GM21381 (cell line): ENCODE data around the gene NEURL1B.
"Not testable (repeated sequence)": the region's sequence is repeated elsewhere in the genome, so short reads cannot be mapped to it uniquely, and the experiment has no call there.

ENCODE experiments used
- ATAC-seq: cut with Tn5 transposase; IDR thresholded peaks from one replicate; pipeline ENCODE4 v1.9.1; 2021; ENCODE audit warnings: mild to moderate bottlenecking, moderate library complexity; ENCODE audit not compliant: unreplicated experiment

NEURL1B gene

GRCh38 chr5:172640822-172641358 lies at the start of gene NEURL1B:
NEURL1B (plus strand) TSS chr5:172641263; CDS start chr5:172641407, 144 bp downstream.
- ATAC-seq = peak; percentile 63

- no peak for ATAC-seq
Observed at GRCh38 chr5:172591636-172592035, 49.4 kb upstream of the NEURL1B start.

GRCh38 chr5:172592881-172593280 lies 48.2 kb upstream of the NEURL1B start:
- ATAC-seq = no peak

GRCh38 chr5:172593306-172593705 lies 47.8 kb upstream of the NEURL1B start:
- no peak for ATAC-seq

- no peak for ATAC-seq
Observed at GRCh38 chr5:172593721-172594235, 47.3 kb upstream of the NEURL1B start.

GRCh38 chr5:172594431-172594830 lies 46.6 kb upstream of the NEURL1B start:
- no peak for ATAC-seq

- ATAC-seq = no peak
Observed at GRCh38 chr5:172594867-172595466, 46.1 kb upstream of the NEURL1B start.

- no peak for ATAC-seq
Observed at GRCh38 chr5:172595596-172596455, 45.2 kb upstream of the NEURL1B start.

- no peak for ATAC-seq
Observed at GRCh38 chr5:172596638-172597231, 44.3 kb upstream of the NEURL1B start.

- ATAC-seq = no peak
Observed at GRCh38 chr5:172597755-172598155, 43.3 kb upstream of the NEURL1B start.

- ATAC-seq = no peak
Observed at GRCh38 chr5:172598251-172599203, 42.5 kb upstream of the NEURL1B start.

GRCh38 chr5:172599204-172599567 lies 41.9 kb upstream of the NEURL1B start:
- no peak for ATAC-seq

GRCh38 chr5:172600571-172600970 lies 40.5 kb upstream of the NEURL1B start:
- ATAC-seq = no peak

GRCh38 chr5:172601576-172601975 lies 39.5 kb upstream of the NEURL1B start:
- ATAC-seq = not testable (repeated sequence)

- ATAC-seq = no peak
Observed at GRCh38 chr5:172602783-172603231, 38.3 kb upstream of the NEURL1B start.

GRCh38 chr5:172603251-172603806 lies 37.7 kb upstream of the NEURL1B start:
- no peak for ATAC-seq

GRCh38 chr5:172605466-172605865 lies 35.6 kb upstream of the NEURL1B start:
- ATAC-seq = no peak

- no peak for ATAC-seq
Observed at GRCh38 chr5:172606156-172606785, 34.8 kb upstream of the NEURL1B start.

GRCh38 chr5:172607213-172607793 lies 33.8 kb upstream of the NEURL1B start:
- ATAC-seq = no peak
